Fibroblast of upper back skin (primary cell): ENCODE results near the gene ADD2.

Experiments used
- DNase-seq: peaks from one replicate; pipeline ENCODE4 v3.0.0-alpha.2; 2013

Gene ADD2

GRCh38 chr2:70670202-70670601, 97.8 kb downstream of the ADD2 start:
- DNase-seq = no peak

- DNase-seq = no peak
These were observed 99.1 kb downstream of the ADD2 start for GRCh38 chr2:70668911-70669310.

DNA sequence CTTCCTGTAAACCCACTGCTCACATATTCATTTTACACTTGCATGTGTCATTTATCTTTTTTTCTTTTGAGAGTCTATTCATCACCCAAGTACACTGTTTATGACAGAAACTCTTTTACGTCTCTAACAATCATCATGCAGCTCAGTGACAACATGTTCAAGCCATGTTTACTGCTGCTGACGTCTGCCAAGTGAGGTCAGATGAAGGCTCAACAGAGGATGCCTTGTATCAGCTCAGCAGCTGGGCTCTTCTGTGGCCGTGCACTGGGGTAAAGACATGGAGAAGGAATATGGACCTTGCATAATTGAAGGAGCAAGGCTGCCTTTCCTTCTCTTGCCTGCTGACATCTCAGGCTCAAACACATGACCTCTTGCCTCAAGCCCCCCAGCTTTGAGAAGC, 99.6 kb downstream of the ADD2 start:
- DNase-seq = no peak

- no peak for DNase-seq
These were observed 103.5 kb downstream of the ADD2 start for GRCh38 chr2:70664525-70664924.

DNA sequence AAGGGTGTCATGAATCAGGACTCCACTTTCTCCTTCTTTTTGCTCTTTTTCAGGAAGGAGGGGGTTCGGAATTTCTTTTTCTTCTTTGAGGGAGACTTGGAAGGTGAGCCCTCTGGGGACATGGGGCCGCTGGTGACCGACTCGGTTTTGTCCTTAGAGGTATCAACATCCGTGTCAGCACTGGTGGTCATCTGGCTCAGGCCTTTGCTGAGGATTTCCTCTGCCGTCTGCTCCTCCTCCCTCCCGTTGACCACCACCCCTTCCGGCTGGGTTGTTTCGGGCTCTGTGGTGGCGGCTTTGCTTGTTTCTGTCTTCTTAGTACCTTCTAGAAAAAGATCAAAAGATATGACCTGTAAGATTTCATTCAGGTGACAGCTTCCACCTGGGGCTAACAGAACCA, 104.6 kb downstream of the ADD2 start:
- DNase-seq = no peak

DNA sequence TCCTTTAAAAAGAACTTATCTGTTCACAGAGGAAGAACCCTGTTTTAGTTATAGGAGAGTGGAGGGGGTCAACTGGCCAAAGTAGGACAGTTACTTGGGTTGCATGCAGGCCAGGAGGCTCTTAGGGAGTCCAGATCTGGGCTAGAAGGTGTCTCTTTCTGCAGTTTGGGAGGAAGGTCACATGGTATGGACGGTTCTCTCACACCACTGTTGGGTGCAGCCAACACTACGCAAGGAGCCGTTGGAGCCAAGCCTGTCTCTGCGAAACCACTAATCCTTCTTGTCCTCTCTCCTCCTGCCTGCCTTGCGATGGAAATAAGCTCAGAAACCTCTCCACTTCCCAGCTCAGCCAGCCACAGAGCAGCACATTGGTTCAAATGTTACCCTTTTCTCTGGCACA, 108.4 kb downstream of the ADD2 start:
- no peak for DNase-seq

DNA sequence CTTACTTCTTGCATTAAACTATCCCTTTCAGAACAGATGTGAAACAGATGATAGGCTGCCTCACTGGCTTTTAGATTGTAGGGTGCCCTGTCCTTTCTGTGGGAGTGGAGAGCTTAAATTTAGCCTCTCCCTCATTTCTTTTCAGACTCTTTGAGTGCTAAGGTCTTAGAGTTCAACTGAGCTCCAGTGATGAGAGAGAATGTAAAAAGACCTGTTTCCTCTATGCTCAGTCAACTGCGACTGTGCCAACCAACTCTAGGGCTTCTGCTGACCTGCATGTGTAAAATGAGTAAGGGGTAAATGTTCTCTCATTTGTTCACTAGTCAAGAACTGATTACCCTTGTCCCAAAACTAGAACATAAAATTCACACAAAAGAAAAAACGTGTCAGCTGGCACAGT, 109.5 kb downstream of the ADD2 start:
- DNase-seq = no peak

DNA sequence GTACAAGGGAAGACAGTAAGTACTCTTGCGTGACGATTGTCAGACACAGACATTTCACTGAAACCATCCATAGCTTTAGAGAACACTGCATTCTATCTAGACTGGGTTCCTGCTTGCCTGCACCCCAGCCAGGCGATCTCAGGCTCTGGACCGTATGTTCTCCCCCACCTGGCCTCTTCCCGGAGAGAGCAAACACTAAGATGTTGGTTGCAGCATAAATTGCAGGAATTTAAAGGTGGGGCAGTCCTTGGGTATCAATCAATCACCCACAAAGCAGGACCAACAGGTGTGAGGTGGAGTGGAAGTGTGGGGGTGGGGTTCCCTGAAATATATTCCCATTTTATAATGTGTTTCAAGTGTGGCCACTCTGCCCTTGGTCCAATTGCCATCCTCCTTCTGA, 110.8 kb downstream of the ADD2 start:
- no peak for DNase-seq

DNA sequence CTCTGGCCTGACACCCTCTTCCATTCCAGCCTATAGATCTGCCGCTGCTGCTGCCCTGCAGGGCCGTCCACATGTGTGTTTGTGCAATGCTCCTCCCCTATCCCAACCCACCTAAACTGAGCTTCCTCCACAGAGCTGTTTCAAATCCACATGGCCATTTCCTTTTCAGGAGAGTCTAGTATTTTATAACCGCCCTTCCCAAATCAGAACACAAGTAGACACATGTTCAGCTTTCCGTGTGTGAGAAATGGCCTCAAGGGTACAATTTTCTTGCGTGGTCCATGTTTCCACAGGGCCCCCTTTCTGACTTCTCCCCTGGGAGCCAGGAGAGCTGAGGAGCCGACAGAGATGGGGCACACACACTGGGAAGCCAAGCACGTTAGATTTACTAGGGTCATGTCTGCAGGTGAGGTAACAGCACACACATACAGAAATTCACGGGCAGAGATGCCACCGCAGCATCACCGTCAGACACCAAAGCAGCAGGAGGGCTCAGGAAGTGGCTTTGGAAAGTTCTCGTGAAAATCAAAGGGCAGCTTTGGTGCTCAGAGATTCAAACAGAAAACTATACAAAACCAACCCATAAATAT, 111.5 kb downstream of the ADD2 start:
- DNase-seq = no peak

DNA sequence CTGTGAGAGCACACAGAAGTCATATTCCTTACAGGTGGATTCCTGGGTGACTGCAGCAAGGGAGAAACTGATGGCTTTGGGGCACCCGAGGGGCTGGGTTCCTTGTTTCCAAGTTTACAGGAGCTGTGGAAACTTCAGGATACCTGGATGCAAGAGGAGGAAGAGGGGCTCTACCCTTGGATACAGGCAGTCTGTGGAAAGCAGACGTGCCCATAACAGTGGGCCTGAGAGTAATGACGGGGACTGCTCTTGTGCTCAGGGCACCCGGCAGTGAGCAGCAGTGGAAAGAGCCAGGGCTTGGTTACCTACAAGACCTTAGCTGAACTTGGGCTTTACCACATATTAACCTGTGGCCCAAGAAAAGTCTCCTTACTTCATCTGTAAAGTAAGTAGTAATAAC, 112.2 kb downstream of the ADD2 start:
- no peak for DNase-seq

GRCh38 chr2:70655211-70655610, 112.8 kb downstream of the ADD2 start:
- peak; percentile 52 for DNase-seq

DNA sequence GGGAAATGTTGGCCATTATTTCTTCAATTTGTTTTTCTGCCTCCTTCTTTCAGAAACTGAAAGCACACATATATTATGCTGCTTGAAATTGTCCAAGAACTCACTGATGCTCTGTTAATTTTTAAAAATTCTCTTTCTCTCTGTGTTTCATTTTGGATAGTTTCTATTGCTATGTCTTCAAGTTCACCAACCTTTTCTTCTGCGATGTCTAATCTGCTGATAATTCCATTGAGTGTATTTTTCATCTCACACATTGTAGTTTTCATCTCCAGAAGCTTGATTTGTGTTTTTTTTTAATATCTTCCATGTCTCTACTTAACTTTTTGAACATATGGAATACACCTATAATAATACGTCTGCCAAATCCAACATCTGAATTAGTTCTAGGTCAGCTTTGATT, 116.3 kb downstream of the ADD2 start:
- no peak for DNase-seq

- DNase-seq = no peak
These were observed 117.0 kb downstream of the ADD2 start for GRCh38 chr2:70651014-70651413.

GRCh38 chr2:70648961-70649360, 119.0 kb downstream of the ADD2 start:
- no peak for DNase-seq

DNA sequence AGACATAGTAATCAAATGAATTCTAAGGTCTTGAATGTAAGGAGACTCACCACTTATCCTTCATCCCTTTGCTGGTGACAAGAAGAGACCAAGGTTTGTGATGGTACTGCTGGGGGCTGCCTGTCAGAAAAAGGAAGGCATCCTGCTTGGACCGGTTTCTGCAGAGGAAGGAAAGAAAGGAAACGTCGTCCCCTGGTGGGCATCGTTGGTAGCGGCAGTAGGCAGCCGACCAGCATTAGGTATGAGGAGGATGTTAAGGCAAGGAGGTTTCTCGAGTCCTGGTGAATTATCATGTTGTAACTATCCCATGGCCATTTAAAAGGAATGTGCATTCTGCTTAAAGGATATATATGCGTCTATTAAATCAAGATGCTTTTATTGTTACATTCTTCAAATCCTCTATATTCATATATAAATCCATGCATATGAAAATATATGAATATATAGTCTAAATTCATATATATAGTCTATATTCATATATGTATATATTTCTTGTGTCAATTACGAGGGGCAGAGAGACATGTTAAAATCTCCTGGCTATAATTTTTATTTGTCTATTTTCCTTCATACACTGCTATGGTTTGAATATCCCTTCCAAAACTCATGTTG, 120.0 kb downstream of the ADD2 start:
- peak; percentile 56 for DNase-seq

DNA sequence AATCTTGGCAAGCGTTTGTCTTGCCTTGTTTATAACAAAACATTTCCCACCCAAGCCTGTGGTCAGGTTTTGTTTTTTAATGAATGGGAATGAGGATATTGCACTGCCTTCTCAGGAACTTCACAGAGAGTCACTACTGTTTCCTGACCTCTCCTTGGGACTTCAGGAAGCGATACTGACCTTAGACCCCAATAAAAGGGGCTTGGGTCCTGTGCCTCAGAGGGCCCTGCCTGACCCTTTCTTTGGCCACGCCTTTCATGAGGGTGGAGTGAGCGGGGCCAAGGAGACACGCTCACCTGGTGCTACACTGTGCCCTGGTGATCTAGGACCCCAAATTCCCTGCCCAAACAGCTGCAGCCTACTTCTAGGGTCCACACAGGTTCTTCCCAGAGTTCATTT, 121.6 kb downstream of the ADD2 start:
- no peak for DNase-seq

GRCh38 chr2:70645733-70646419, 122.1 kb downstream of the ADD2 start:
- DNase-seq = no peak

- DNase-seq = no peak
These were observed 124.3 kb downstream of the ADD2 start for GRCh38 chr2:70643715-70644114.

DNA sequence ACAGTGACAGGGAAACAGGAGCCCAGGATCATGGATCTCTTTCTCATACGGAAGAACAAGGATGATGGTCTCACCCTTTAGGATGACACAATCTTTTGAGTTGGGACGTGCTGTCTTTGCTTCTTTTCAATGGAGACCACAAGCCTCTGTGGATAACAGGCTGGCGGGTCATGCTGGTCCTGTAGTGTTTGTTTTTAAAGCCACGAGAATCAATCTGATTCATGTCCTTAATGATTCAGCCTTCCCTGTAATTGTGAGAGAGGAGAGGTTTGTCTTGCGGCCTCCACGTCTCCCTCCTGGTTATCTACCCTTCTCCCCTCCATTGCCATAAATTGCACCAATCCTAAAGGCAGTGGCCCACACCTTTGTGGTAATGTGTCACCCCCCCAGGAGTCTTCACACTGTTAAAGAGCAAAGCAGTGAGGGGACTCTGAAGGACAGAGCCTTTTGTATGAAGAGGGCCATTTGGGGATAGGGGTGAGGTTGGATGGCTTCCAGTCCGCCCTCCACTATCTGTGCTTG, 126.7 kb downstream of the ADD2 start:
- no peak for DNase-seq

GRCh38 chr2:70639841-70640436, 128.1 kb downstream of the ADD2 start:
- DNase-seq = no peak

DNA sequence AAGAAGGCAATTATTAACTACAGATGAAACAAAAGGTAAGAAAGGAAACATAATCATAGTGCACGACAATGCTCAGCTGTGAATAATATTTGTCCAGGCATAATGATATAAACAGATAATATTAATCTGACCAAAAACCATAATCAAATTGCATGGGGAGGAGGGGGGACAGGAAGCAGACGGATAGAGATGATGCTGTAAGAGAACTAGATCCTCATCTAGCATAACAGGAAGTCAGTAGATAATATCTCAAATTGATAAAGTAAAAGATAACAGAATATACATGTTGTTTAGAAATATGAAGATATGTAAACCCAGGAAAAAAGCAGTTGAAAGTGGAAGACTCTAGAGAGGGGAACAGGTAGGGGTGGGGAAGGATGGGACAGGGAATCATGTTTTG, 129.4 kb downstream of the ADD2 start:
- DNase-seq = no peak

DNA sequence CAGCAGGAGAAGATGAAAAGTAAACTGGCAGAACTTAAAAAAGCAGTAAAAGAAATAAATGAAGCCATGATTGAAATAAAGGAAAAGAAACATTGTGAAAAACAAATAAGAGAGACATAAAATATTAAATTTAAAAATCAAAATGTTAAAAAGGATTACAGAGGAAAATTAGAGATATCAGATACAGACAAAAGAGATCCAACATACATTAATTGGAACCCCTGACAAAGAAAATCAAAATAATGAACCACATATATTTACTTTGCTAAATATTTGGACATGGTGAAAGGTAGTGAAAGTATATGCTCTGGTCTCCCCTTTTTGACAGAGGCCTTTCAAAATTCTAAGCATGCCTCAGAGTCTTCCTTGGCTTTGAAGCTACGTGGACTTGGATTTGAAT, 134.5 kb downstream of the ADD2 start:
- no peak for DNase-seq

DNA sequence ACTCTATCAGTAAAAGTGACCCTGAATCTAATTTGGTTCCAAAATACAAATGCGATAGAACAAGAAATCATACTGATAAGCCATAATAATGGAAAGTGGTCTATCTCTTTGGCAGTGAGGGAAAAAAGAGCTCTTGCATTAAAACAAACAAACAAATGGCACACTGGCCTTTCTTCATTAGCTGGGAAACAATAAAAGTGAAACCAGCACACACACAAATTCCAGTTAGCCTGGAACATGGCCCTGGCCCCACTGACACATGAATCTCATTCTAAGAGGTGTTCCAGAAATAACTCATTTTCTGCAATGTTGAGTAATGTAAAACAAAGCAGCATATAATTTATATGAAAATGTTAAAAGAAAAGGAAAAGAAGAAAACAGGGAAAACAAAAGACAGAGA, 135.0 kb downstream of the ADD2 start:
- DNase-seq = no peak

GRCh38 chr2:70632388-70632787, 135.6 kb downstream of the ADD2 start:
- DNase-seq = no peak
